HG03575 (cell line): Measurements from ENCODE around the gene BPGM.

Experiments used
- ATAC-seq: cut with Tn5 transposase; IDR thresholded peaks from one replicate; pipeline ENCODE4 v1.9.1; 2021; ENCODE audit not compliant: unreplicated experiment, insufficient number of reproducible peaks, low FRiP score; ENCODE audit errors: extremely low read depth

The BPGM gene

GRCh38 chr7:134691546-134692343, 45.1 kb downstream of the BPGM start:
- ATAC-seq, result no peak

DNA sequence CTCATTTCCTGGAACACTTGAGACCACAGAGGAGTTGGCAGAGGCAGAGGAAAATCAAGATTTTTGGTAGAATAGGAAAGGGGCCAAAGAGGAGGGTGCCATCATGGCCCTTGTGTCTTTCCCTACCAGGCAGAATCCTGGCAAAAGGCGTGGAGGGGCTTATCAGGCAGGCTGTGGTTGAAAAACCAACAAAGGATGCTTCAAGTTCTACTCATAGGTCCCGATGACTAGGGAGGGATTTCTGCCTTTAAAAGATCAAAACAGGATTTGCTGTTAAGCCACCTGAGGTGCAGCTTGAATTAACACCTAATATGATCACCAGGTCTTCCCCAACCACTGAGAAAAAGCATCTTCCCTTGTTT, 45.7 kb downstream of the BPGM start:
- no peak for ATAC-seq

- no peak for ATAC-seq
Measured at GRCh38 chr7:134693256-134693655, 46.6 kb downstream of the BPGM start.

GRCh38 chr7:134694299-134694698, 47.6 kb downstream of the BPGM start:
- ATAC-seq, result no peak

DNA sequence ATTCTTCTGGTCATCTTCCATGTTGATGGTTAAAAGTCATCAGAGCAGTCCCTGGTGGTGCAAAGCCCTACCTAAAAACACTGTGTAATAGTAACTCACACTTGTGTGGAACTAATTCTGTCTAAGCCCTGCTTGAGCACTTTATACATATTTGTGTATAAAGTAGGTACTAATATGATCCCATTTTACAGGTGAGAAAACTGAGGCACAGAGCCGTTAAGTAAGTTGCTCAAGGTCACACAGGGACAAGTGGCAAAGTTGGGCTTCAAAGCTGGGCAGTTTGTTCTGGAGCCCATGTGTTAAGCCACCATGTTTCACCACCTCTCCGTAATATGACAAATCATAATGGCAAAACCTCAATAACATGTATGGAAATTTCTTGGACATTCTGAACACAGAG, 48.1 kb downstream of the BPGM start:
- no peak for ATAC-seq

- ATAC-seq, result no peak
Measured at GRCh38 chr7:134695321-134695860, 48.7 kb downstream of the BPGM start.

GRCh38 chr7:134696261-134696660, 49.6 kb downstream of the BPGM start:
- ATAC-seq, result no peak

DNA sequence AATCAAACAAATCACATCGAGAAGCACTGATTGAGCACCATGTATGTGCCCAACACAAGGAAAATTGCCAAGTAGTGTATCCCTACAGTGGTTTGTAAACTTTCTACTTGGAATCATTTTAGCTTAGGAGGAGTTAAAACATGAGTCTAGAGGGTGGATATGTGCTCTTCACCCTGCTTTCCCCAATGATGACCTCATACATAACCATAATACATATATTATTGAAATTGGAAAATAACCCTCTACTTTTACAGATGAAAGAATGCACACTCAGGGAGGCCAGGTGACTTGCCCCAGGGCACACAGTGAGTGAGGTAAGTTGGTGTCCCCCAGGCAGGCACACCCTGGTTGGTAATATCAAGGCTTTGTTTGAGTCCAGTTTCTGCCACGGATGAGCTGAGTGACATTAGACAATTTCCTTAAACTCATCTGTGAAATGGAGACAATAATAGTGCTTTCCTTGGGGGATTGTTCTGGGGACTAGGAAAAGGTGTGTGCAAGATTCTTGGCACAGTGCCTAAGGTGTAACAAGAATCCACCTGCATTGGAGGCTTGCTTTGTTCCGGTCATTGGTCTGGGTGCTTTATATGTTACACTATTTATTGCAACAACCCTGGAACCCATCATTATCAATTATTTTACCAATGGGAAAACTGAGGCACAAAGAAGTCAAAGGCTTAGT, 50.7 kb downstream of the BPGM start:
- ATAC-seq, result no peak

- ATAC-seq, result no peak
Measured at GRCh38 chr7:134698481-134698880, 51.8 kb downstream of the BPGM start.

DNA sequence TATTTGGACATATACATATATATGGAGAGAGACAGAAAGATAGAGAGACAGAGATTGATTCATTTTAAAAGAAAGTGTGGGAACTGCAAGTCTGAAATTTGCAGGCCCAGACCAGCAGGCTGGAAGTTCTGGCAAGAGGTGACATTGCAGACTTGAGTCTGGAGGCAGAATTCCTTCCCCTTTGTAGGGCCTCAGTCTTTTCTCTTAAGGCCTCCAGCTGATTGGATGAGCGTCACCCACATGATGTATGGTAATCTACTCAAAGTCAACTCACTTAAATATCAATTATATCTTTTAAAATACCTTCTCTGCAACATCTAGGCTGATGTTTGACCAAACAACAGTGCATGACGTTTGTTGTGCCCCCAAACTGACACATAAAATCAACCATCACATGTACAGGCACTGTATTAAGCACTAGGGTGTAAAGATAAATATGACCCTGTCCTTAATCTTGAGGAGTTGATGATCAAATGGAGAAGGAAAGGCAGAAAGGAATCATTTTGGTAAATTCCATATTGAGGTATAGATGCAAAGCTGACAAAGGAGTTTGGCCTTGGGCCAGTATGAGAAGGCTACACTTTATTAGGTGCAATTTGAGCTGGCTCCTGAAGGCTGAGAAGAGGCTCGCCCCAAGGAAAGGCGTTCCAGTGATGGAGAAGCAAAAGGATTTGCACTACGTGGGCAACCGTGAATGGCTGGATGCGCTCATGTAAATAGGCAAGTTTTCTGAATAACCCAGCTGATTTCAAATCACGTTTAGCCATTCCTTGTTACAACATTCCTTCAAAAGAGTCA, 52.6 kb downstream of the BPGM start:
- ATAC-seq, result no peak

DNA sequence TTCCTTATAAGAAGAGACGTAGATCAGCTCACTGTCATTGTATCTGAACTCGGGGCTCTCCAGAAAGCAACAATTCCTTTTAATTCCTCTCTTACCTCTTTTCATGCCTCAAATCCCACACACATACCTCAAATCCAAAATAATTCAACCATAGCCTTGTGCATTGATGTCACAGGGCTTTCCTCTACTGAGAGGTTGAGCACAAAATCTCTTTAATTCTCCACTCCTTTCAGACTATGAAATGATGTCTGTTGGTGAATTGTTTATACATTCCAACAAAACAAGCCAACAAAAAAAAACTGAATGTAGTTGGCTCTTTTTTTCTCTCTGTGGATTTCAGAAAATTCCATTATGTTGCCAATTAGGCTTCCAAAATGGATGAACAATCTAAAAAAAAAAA, 53.2 kb downstream of the BPGM start:
- ATAC-seq, result no peak

DNA sequence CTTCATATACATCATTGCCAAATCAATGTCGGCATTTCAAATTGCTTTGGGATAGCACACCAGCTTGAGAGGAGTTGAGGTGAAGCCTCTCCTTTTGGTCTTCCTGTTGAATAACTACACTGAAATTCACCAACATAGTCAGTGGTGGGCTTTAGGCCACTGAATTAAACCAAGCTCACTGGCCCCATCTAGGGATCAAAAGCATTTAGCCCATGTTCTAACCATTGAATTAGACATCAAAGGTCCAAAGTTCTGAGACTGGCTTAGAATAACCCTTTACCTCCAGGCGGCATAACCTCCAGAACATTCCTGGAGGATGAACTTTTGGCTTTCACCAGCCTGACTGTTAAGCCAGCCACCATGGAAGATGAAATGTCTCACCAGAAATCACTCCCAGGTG, 54.6 kb downstream of the BPGM start:
- no peak for ATAC-seq

GRCh38 chr7:134702366-134703240, 56.0 kb downstream of the BPGM start:
- no peak for ATAC-seq

DNA sequence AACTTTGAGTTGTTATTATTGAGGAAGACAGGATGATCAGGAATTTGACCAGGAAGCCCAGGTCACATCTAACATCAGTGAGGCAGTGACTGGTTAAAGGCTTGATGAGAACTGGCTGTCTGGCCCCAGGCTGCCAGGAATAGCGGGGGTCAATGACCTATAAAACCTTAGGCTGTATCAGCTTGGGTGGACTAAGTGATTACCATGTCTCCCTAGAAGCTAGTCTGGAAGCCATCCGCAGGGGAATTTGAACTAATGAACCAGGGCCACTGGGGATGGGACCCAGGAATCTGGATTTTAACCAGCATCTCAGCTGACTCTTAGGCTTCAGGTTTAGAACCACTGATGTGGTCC, 56.6 kb downstream of the BPGM start:
- no peak for ATAC-seq

- no peak for ATAC-seq
Measured at GRCh38 chr7:134703782-134704181, 57.1 kb downstream of the BPGM start.

GRCh38 chr7:134704827-134705226, 58.2 kb downstream of the BPGM start:
- ATAC-seq, result no peak

GRCh38 chr7:134705716-134706115, 59.1 kb downstream of the BPGM start:
- no peak for ATAC-seq

GRCh38 chr7:134706468-134706867, 59.8 kb downstream of the BPGM start:
- ATAC-seq, result no peak
